WTC11 (cell line): ENCODE results near the gene DPH1.

ENCODE experiments used
- CBFB ChIP-seq: sonication (generic); formaldehyde crosslinking; IDR thresholded peaks from 2 replicates; pipeline ENCODE4 v1.8.1; 2022; ENCODE audit warnings: mild to moderate bottlenecking, low read depth, missing genetic modification reagents
- CREB1 ChIP-seq: sonication (generic); formaldehyde crosslinking; IDR thresholded peaks from 2 replicates; pipeline ENCODE4 v1.8.0; 2023; ENCODE audit warnings: mild to moderate bottlenecking, missing genetic modification reagents
- EMX1 ChIP-seq: fragments of 250-450 bp; sonication (Bioruptor Pico); IDR thresholded peaks from 2 replicates; pipeline ENCODE4 v1.8.0; 2021; ENCODE audit warnings: mild to moderate bottlenecking
- ETV6 ChIP-seq: sonication (generic); formaldehyde crosslinking; IDR thresholded peaks from 2 replicates; pipeline ENCODE4 v1.8.1; 2022; ENCODE audit warnings: mild to moderate bottlenecking, missing genetic modification reagents
- NFATC4 ChIP-seq: fragments of 250-450 bp; sonication (Bioruptor Pico); IDR thresholded peaks from 2 replicates; pipeline ENCODE4 v1.9.0; 2021; ENCODE audit warnings: mild to moderate bottlenecking
- NFE2L1 ChIP-seq: sonication (generic); formaldehyde crosslinking; IDR thresholded peaks from 2 replicates; pipeline ENCODE4 v1.8.1; 2023; ENCODE audit warnings: missing genetic modification reagents
- SMAD3 ChIP-seq: sonication (generic); formaldehyde crosslinking; IDR thresholded peaks from 2 replicates; pipeline ENCODE4 v1.8.0; 2022; ENCODE audit warnings: missing genetic modification reagents, mild to moderate bottlenecking, borderline replicate concordance
- TCF7 ChIP-seq: sonication (generic); formaldehyde crosslinking; IDR thresholded peaks from 2 replicates; pipeline ENCODE4 v1.8.0; 2022; ENCODE audit warnings: mild to moderate bottlenecking, low read depth, missing genetic modification reagents, moderate library complexity
- TP53 ChIP-seq: sonication (generic); formaldehyde crosslinking; IDR thresholded peaks from 2 replicates; pipeline ENCODE4 v1.8.1; 2023; ENCODE audit warnings: mild to moderate bottlenecking, missing genetic modification reagents
- TF ChIP-seq, protein P1 (sequence below): fragments of 200-600 bp; IDR thresholded peaks from 2 replicates; pipeline ENCODE4 v1.8.0; 2022; ENCODE audit warnings: antibody characterized with exemption
- TF ChIP-seq, protein P2 (sequence below): sonication (generic); formaldehyde crosslinking; IDR thresholded peaks from 2 replicates; pipeline ENCODE4 v1.8.1; 2023; ENCODE audit warnings: mild to moderate bottlenecking, moderate library complexity, missing genetic modification reagents
- TF ChIP-seq, protein P3 (sequence below): sonication (generic); formaldehyde crosslinking; IDR thresholded peaks from 2 replicates; pipeline ENCODE4 v1.8.1; 2023; ENCODE audit warnings: mild to moderate bottlenecking, missing genetic modification reagents, moderate library complexity
- TF ChIP-seq, protein P4 (sequence below): sonication (generic); formaldehyde crosslinking; IDR thresholded peaks from 2 replicates; pipeline ENCODE4 v1.8.1; 2022; ENCODE audit warnings: mild to moderate bottlenecking, missing genetic modification reagents, moderate library complexity, borderline replicate concordance
- TF ChIP-seq, protein P5 (sequence below): sonication (generic); formaldehyde crosslinking; IDR thresholded peaks from 2 replicates; pipeline ENCODE4 v1.8.1; 2022; ENCODE audit warnings: low read depth, missing genetic modification reagents, borderline replicate concordance

DNA sequence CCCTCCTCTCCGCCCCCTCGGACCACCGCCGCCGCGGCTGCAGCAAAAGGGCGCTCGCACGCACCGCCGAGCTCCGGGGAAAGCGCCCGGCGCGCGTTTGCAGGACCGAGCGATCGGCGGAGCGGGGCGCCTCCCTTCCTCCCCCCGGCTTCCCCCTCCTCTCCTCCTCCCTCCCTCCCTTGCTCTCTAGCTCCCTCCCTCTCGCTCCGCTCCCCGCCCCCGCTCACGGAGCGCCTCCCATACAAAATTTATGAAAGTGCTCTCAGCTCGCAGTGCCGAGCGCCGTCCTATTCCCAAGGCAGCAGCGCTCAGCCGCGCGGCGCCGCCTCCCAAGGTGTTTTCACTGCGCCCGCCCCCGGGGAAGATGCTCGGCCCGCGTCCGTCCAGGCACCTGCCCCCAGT lies 4.7 kb upstream of the DPH1 start, which contains the start of gene RTN4RL1:
- TF ChIP-seq TCF7 (CRISPR knock-in tag) (no peak), NFE2L1 (CRISPR knock-in tag) (no peak), CBFB (no peak), NFATC4 (no peak), EMX1 (no peak), ETV6 (CRISPR knock-in tag) (no peak), TP53 (CRISPR knock-in tag) (no peak), SMAD3 (CRISPR knock-in tag) (no peak), CREB1 (no peak)
- TF ChIP-seq, protein P1, sequence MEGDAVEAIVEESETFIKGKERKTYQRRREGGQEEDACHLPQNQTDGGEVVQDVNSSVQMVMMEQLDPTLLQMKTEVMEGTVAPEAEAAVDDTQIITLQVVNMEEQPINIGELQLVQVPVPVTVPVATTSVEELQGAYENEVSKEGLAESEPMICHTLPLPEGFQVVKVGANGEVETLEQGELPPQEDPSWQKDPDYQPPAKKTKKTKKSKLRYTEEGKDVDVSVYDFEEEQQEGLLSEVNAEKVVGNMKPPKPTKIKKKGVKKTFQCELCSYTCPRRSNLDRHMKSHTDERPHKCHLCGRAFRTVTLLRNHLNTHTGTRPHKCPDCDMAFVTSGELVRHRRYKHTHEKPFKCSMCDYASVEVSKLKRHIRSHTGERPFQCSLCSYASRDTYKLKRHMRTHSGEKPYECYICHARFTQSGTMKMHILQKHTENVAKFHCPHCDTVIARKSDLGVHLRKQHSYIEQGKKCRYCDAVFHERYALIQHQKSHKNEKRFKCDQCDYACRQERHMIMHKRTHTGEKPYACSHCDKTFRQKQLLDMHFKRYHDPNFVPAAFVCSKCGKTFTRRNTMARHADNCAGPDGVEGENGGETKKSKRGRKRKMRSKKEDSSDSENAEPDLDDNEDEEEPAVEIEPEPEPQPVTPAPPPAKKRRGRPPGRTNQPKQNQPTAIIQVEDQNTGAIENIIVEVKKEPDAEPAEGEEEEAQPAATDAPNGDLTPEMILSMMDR, result no peak
- TF ChIP-seq, protein P2, sequence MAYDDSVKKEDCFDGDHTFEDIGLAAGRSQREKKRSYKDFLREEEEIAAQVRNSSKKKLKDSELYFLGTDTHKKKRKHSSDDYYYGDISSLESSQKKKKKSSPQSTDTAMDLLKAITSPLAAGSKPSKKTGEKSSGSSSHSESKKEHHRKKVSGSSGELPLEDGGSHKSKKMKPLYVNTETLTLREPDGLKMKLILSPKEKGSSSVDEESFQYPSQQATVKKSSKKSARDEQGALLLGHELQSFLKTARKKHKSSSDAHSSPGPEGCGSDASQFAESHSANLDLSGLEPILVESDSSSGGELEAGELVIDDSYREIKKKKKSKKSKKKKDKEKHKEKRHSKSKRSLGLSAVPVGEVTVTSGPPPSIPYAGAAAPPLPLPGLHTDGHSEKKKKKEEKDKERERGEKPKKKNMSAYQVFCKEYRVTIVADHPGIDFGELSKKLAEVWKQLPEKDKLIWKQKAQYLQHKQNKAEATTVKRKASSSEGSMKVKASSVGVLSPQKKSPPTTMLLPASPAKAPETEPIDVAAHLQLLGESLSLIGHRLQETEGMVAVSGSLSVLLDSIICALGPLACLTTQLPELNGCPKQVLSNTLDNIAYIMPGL (CRISPR knock-in tag), result no peak
- TF ChIP-seq, protein P3, sequence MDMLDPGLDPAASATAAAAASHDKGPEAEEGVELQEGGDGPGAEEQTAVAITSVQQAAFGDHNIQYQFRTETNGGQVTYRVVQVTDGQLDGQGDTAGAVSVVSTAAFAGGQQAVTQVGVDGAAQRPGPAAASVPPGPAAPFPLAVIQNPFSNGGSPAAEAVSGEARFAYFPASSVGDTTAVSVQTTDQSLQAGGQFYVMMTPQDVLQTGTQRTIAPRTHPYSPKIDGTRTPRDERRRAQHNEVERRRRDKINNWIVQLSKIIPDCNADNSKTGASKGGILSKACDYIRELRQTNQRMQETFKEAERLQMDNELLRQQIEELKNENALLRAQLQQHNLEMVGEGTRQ (CRISPR knock-in tag), result no peak
- TF ChIP-seq, protein P4, sequence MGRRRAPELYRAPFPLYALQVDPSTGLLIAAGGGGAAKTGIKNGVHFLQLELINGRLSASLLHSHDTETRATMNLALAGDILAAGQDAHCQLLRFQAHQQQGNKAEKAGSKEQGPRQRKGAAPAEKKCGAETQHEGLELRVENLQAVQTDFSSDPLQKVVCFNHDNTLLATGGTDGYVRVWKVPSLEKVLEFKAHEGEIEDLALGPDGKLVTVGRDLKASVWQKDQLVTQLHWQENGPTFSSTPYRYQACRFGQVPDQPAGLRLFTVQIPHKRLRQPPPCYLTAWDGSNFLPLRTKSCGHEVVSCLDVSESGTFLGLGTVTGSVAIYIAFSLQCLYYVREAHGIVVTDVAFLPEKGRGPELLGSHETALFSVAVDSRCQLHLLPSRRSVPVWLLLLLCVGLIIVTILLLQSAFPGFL, result no peak
- TF ChIP-seq, protein P5, sequence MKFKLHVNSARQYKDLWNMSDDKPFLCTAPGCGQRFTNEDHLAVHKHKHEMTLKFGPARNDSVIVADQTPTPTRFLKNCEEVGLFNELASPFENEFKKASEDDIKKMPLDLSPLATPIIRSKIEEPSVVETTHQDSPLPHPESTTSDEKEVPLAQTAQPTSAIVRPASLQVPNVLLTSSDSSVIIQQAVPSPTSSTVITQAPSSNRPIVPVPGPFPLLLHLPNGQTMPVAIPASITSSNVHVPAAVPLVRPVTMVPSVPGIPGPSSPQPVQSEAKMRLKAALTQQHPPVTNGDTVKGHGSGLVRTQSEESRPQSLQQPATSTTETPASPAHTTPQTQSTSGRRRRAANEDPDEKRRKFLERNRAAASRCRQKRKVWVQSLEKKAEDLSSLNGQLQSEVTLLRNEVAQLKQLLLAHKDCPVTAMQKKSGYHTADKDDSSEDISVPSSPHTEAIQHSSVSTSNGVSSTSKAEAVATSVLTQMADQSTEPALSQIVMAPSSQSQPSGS (CRISPR knock-in tag), result no peak
